Measurements from ENCODE around the gene RFC2. TPM values are rescaled to one million over a fixed set of nuclear protein-coding genes. Genes with fewer than 3 reads are reported as not detected.

Gene RFC2
- total RNA-seq, 4 donors from 2014 or later = 5.8 to 23.1 (median 7.3) TPM

DNA sequence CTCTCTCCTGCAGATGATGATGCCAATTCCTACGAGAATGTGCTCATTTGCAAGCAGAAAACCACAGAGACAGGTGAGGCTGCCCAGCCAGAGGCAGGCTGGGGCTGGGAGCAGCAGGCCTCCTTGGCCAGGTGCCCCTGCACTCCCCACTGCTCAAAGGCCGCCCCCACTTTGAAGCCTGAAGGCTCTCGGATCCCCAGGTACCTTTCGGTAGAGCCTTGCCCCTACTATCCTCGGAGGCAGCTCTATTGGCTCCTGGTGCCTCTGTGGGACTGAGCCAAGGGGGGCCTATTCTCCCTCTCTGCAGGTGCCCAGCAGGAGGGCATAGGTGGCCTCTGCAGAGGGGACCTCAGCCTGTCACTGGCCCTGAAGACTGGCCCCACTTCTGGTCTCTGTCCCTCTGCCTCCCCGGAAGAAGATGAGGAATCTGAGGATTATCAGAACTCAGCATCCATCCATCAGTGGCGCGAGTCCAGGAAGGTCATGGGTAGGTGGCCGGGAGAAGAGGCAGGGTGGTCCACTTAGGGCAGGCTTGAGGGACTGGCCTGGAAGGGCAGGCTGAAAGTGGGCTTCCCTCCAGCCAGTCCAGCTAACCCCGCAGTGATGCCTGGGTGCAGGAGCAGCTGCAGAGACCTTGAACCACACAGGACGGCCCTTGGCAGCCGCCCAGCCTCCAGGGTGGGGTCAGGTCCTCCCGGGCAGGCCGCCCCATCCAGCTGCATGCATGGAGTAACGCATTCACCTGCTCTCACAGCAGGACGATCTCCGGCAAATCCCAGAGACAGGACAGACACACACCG, 30.3 kb downstream of the RFC2 start:
- H3K27ac ChIP-seq = peak overlapping the region in 1 of 4 donors; percentile 25
- H3K36me3 ChIP-seq = no peaks in the 10 kb centered on the region
- no peak for DNase-seq
- H3K27me3 ChIP-seq = no peaks in the 10 kb centered on the region
- no peak overlapping the region for H3K4me3 ChIP-seq
- no peaks in the 10 kb centered on the region for H3K4me1 ChIP-seq
- no peaks in the 10 kb centered on the region for H3K9me3 ChIP-seq
- TF ChIP-seq POLR2A (IDR thresholded peaks at IDR 0.05) = no peak
- TF ChIP-seq, protein P1, sequence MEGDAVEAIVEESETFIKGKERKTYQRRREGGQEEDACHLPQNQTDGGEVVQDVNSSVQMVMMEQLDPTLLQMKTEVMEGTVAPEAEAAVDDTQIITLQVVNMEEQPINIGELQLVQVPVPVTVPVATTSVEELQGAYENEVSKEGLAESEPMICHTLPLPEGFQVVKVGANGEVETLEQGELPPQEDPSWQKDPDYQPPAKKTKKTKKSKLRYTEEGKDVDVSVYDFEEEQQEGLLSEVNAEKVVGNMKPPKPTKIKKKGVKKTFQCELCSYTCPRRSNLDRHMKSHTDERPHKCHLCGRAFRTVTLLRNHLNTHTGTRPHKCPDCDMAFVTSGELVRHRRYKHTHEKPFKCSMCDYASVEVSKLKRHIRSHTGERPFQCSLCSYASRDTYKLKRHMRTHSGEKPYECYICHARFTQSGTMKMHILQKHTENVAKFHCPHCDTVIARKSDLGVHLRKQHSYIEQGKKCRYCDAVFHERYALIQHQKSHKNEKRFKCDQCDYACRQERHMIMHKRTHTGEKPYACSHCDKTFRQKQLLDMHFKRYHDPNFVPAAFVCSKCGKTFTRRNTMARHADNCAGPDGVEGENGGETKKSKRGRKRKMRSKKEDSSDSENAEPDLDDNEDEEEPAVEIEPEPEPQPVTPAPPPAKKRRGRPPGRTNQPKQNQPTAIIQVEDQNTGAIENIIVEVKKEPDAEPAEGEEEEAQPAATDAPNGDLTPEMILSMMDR (IDR thresholded peaks at IDR 0.05) = no peak

DNA sequence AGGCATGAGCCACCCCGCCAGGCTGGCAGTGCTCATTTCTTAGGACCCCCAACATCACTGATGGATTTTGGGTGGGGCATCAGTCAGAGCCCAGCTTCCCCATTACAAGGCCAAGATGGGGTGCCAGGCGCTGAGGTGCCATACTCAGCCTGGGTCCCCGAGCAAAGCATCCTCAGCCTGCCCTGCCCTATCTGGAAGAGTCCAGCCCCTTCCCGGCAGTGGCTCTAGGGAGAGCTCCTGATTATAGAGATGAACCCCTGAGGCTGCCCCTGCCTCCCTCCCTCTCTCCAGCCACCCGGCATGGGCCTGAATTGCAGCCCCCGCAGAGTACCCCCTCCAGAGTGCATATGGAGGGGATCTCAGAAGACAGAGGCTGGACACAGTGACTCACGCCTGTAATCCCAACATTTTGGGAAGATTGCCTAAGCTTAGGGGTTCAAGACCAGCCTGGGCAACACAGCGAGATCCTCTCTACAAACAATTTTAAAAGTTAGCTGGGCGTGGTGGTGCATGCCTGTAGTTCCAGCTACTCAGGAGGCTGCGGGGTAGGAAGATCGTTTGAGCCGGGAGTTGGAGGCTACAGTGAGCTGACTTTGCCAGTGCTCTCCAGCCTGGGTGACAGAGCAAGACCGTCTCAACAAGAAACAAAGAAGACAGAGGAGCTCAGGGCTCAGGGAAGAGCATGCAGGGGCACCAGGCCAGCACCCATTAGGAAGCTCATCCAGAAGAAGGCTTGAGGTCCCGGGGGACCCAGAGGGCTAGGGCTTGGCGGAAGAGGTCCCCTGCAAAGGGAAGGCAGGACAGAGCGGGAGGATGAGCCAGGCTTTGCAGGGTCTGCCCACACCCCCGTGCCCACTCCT, 31.1 kb downstream of the RFC2 start:
- H3K27ac ChIP-seq = peak overlapping the region in 1 of 4 donors; percentile 25
- H3K9me3 ChIP-seq = no peaks in the 10 kb centered on the region

DNA sequence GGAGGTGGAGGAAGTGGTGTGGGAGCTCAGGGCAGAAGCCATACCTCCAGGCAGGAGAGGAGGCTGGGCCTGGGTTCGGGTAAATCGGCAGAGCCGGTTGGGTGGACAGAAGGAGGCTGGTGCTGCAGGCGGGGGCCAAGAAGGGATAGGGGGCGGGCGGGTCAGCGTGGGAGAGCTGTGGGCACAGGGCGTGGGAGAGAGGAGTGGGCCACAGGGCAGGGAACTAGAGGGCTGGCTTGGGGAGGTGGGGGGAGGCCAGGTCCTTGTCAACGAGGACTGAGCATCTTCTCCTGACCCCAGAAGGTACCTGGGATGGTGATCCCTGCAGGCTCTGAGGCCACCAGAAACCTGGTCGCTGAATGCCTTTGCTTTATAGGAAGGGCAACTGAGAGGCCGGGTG, 32.5 kb downstream of the RFC2 start:
- H3K9me3 ChIP-seq = no peaks in the 10 kb centered on the region
- H3K27ac ChIP-seq = no peak overlapping the region
- no peaks in the 10 kb centered on the region for H3K27me3 ChIP-seq
- no peaks in the 10 kb centered on the region for H3K36me3 ChIP-seq
- H3K4me1 ChIP-seq = peaks cover 0 to 15% (median 1%) of the 10 kb centered on the region in 4 donors
- TF ChIP-seq, protein P1 (IDR thresholded peaks at IDR 0.05) = no peak
- no peak for TF ChIP-seq POLR2A (IDR thresholded peaks at IDR 0.05)
- H3K4me3 ChIP-seq = no peak overlapping the region
- DNase-seq = no peak

More for the DNA sequence above, 31.1 kb downstream of the RFC2 start:
- H3K4me1 ChIP-seq = peaks cover 0 to 1% (median 0%) of the 10 kb centered on the region in 4 donors
- no peak for DNase-seq
- H3K27me3 ChIP-seq = no peaks in the 10 kb centered on the region
- H3K4me3 ChIP-seq = no peak overlapping the region
- no peaks in the 10 kb centered on the region for H3K36me3 ChIP-seq
- TF ChIP-seq, protein P1 (IDR thresholded peaks at IDR 0.05) = no peak
- TF ChIP-seq POLR2A (IDR thresholded peaks at IDR 0.05) = no peak

DNA sequence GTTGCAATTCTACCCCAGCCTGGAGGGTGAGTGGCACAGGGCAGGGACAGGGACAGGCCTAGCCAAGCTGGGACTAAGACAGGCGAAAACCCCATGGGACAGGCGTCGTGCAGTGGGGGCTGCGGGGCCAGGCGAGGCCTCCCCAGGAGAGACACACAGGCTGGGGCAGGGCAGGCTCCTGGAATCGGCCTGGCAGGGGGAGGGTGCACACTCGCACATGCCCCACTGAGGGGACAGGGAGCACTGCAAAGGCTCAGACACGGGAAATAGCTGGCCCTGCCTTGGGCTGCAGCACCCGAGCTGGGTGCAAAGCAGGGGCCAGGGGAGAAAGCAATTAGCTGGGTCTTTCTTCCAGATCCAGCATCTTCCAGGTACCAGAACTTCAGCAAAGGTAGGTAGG, 34.0 kb downstream of the RFC2 start:
- TF ChIP-seq, protein P1 (IDR thresholded peaks at IDR 0.05) = no peak
- TF ChIP-seq POLR2A (IDR thresholded peaks at IDR 0.05) = no peak
- Histone ChIP-seq H3K36me3 (no peaks in the 10 kb centered on the region), H3K27me3 (no peaks in the 10 kb centered on the region), H3K27ac (no peak overlapping the region), H3K4me1 (peaks cover 0 to 26% (median 4%) of the 10 kb centered on the region in 4 donors), H3K4me3 (no peak overlapping the region), H3K9me3 (no peaks in the 10 kb centered on the region)
- DNase-seq = no peak

DNA sequence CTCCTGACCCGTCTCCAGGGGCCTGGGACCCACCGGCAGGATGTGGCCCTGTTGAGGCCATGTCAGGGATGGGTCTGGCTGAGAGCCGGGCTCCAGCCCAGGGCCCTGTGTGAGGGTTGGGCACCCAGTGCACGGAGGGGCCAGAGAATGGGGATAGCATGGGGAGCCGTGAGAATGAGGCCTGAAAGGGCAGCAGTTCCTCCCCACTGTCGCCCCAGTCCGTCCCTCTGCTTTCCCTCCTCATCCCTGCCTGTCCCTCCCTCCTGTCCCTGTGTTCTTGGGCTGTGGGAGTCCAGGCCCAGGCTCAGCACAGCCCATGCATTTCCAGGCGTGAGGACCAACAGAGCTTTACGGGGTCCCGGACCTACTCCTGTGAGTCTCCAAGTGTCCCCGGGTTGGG, 34.8 kb downstream of the RFC2 start:
- no peak for DNase-seq
- Histone ChIP-seq H3K4me1 (peaks cover 0 to 26% (median 4%) of the 10 kb centered on the region in 4 donors), H3K4me3 (no peak overlapping the region), H3K9me3 (no peaks in the 10 kb centered on the region), H3K36me3 (no peaks in the 10 kb centered on the region), H3K27me3 (no peaks in the 10 kb centered on the region), H3K27ac (no peak overlapping the region)
- TF ChIP-seq, protein P1 (IDR thresholded peaks at IDR 0.05) = no peak
- no peak for TF ChIP-seq POLR2A (IDR thresholded peaks at IDR 0.05)
